ENCODE measurements around the gene LEMD1.

GRCh38 chr1:205370780-205371179 is 51.1 kb downstream of the LEMD1 start:
- TF ChIP-seq CTCF (IDR thresholded peaks at IDR 0.05) (no peak), EZH2phosphoT487 (IDR thresholded peaks at IDR 0.05) (no peak)

Measured in neural progenitor cell (in vitro differentiated cells).